PC-3 (cell line): ENCODE data around the gene FAAP100. TPM values are rescaled to one million over a fixed set of nuclear protein-coding genes. Genes with fewer than 3 reads are reported as not detected.
A peak's percentile ranks its signal among the peaks of the same experiment; 100 is the strongest.

Experiments
- ATAC-seq: fragments of 200-7000 bp; cut with Tn5 transposase; 2 replicates; pipeline ENCODE4 v1.9.1; 2020; ENCODE audit warnings: mild to moderate bottlenecking, moderate library complexity
- BruUV-seq: library from RNA; stranded (reverse); fragments of 400-500 nt; replicated peaks from 2 replicates; lab custom pipeline; 2021; lab: Mats Ljungman, UMichigan
- CTCF ChIA-PET: fragments of 300-600 bp; sonication (Branson Sonifier 250); formaldehyde crosslinking; loops from one replicate; lab custom pipeline; 2022; ENCODE audit warnings: antibody characterized with exemption; lab: Charles Lee
- POLR2A ChIA-PET: fragments of 300-600 bp; sonication (Branson Sonifier 250); formaldehyde crosslinking; loops from one replicate; lab custom pipeline; 2022; ENCODE audit warnings: antibody characterized with exemption; ENCODE audit not compliant: unreplicated experiment; lab: Charles Lee
- DNase-seq: peaks from one replicate; pipeline ENCODE4 v3.0.0-alpha.2; 2015
- H2AFZ ChIP-seq: fragments of 300-600 bp; sonication (generic); 2 replicates; pipeline ENCODE4 v1.6.0; 2016; ENCODE audit warnings: antibody characterized with exemption, low read length
- H3F3A ChIP-seq: fragments of 300-600 bp; sonication (generic); one replicate; pipeline ENCODE4 v1.6.0; 2017; ENCODE audit warnings: antibody characterized with exemption, low read length, control low read depth, mild to moderate bottlenecking; ENCODE audit not compliant: unreplicated experiment
- H3K27ac ChIP-seq: fragments of 300-600 bp; sonication (generic); 2 replicates; pipeline ENCODE4 v1.5.1; 2016; ENCODE audit warnings: mild to moderate bottlenecking, low read length
- H3K27me3 ChIP-seq: fragments of 300-600 bp; sonication (generic); 2 replicates; pipeline ENCODE4 v1.6.1; 2016; ENCODE audit warnings: low read length, mixed read lengths
- H3K36me3 ChIP-seq: fragments of 300-600 bp; sonication (generic); 2 replicates; pipeline ENCODE4 v1.6.1; 2016; ENCODE audit warnings: low read depth, mixed run types, low read length, mixed read lengths
- H3K4me1 ChIP-seq: fragments of 300-600 bp; sonication (generic); 2 replicates; pipeline ENCODE4 v1.5.1; 2016; ENCODE audit warnings: low read length; ENCODE audit not compliant: insufficient read depth
- H3K4me2 ChIP-seq: fragments of 300-600 bp; sonication (generic); 2 replicates; pipeline ENCODE4 v1.6.0; 2016; ENCODE audit warnings: low read length
- H3K4me3 ChIP-seq: fragments of 300-600 bp; sonication (generic); 2 replicates; pipeline ENCODE4 v1.5.1; 2016; ENCODE audit warnings: mild to moderate bottlenecking, low read length, mixed read lengths
- H3K79me2 ChIP-seq: fragments of 300-600 bp; sonication (generic); 2 replicates; pipeline ENCODE4 v1.6.1; 2017; ENCODE audit warnings: low read length, mixed read lengths
- H3K9ac ChIP-seq: fragments of 300-600 bp; sonication (generic); 2 replicates; pipeline ENCODE4 v1.6.0; 2016; ENCODE audit warnings: mild to moderate bottlenecking, low read length
- H3K9me2 ChIP-seq: fragments of 300-600 bp; sonication (generic); replicated peaks from 2 replicates; pipeline ENCODE4 v1.6.1; 2016; ENCODE audit warnings: mixed run types, low read length, mixed read lengths
- H3K9me3 ChIP-seq: fragments of 300-600 bp; sonication (generic); 2 replicates; pipeline ENCODE4 v1.6.1; 2016; ENCODE audit warnings: low read length, mixed read lengths
- H4K20me1 ChIP-seq: fragments of 300-600 bp; sonication (generic); 2 replicates; pipeline ENCODE4 v1.6.1; 2016; ENCODE audit warnings: low read length, mixed read lengths
- EZH2 ChIP-seq: fragments of 300-600 bp; sonication (generic); IDR thresholded peaks from one replicate; pipeline ENCODE4 v1.6.1; 2017; ENCODE audit warnings: antibody characterized with exemption, mild to moderate bottlenecking, low read length; ENCODE audit not compliant: unreplicated experiment
- EZH2phosphoT487 ChIP-seq: fragments of 300-600 bp; sonication (generic); IDR thresholded peaks from 2 replicates; pipeline ENCODE4 v1.6.1; 2018; ENCODE audit warnings: mild to moderate bottlenecking, antibody characterized with exemption, low read length, borderline replicate concordance
- intact Hi-C: fragments of 100-400 bp; cut with micrococcal nuclease; formaldehyde crosslinking; loops from 2 replicates; pipeline ENCODE4 v1.9.0; 2023
- total RNA-seq: library from RNA; depleted of rRNA; stranded (reverse); fragments of >200 nt; gene quantifications from 2 replicates; pipeline ENCODE4 v1.2.3, GENCODE V29; 2014
- TF ChIP-seq, protein P1 (sequence below): fragments of 300-600 bp; sonication (generic); conservative IDR thresholded peaks from 2 replicates; pipeline ENCODE4 v1.5.1; 2017; ENCODE audit warnings: antibody characterized with exemption, low read depth, mild to moderate bottlenecking, low read length

The FAAP100 gene
- total RNA-seq, 1 experiment from 2014 or later = 23.3 TPM

DNA sequence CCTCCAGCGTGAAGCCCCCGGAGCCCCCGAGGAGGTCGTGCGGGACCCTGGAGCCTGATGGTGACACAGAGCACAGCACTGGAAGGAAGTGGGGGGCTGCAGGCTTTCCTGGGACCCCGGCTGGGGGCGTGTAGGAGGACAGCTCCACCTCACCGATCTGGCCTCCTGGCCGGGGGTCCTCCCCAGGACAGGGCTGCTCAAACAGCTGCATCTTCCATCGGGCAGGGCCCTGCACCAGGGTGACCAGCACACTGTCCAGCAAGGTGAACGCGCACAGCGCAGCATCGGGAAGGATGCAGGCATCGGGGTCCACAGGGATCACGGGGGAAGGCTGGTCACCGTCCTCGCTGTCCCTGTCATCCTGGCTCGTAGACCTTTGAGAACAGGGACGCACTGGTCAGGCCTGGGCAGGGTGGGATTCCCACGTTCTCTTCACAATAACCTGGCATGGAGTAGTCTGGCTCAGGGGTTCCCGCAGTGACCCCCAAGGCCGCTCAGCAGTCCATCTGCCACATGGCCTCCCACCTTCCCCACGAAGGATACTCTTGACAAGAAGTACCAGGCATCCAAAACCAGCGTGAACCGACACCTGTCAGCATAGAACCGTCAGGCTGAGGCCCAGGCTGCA, 1.2 kb downstream of the FAAP100 start:
- H3K36me3 ChIP-seq = no peaks in the 10 kb centered on the region; the same call in 1 of the 2 replicates
- H2AFZ ChIP-seq = no peak overlapping the region
- H3K9me3 ChIP-seq = no peaks in the 10 kb centered on the region
- ATAC-seq = no peak
- no peaks in the 10 kb centered on the region for H3K27me3 ChIP-seq
- peaks cover 31% of the 10 kb centered on the region for H3K79me2 ChIP-seq
- TF ChIP-seq, protein P1, sequence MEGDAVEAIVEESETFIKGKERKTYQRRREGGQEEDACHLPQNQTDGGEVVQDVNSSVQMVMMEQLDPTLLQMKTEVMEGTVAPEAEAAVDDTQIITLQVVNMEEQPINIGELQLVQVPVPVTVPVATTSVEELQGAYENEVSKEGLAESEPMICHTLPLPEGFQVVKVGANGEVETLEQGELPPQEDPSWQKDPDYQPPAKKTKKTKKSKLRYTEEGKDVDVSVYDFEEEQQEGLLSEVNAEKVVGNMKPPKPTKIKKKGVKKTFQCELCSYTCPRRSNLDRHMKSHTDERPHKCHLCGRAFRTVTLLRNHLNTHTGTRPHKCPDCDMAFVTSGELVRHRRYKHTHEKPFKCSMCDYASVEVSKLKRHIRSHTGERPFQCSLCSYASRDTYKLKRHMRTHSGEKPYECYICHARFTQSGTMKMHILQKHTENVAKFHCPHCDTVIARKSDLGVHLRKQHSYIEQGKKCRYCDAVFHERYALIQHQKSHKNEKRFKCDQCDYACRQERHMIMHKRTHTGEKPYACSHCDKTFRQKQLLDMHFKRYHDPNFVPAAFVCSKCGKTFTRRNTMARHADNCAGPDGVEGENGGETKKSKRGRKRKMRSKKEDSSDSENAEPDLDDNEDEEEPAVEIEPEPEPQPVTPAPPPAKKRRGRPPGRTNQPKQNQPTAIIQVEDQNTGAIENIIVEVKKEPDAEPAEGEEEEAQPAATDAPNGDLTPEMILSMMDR = no peak
- peaks cover 20% of the 10 kb centered on the region for H3K4me1 ChIP-seq
- H3K9ac ChIP-seq = peak overlapping the region; percentile 83; the same call in 1 of the 2 replicates
- CTCF ChIA-PET = interaction anchor here (0.5 kb wide), 1 partner anchor 33 kb away, joined by 3 read pairs; no protein-coding TSS in a partner anchor
- no peak for DNase-seq
- no peaks in the 10 kb centered on the region for H4K20me1 ChIP-seq
- H3K27ac ChIP-seq = no peak overlapping the region
- peak overlapping the region; percentile 77 for H3K4me3 ChIP-seq
- POLR2A ChIA-PET = interaction anchor here (0.6 to 1.0 kb wide), 3 partner anchors 36 to 1713 kb away, joined by 3 to 28 read pairs (median 4); no protein-coding TSS in a partner anchor
- intact Hi-C loops = no loop called here
- BruUV-seq = TSS peak; percentile 11
- peak overlapping the region; percentile 93 for H3K4me2 ChIP-seq
- H3F3A ChIP-seq = no peaks in the 10 kb centered on the region
- no peaks in the 10 kb centered on the region for H3K9me2 ChIP-seq

GRCh38 chr17:81550285-81550684, 1.9 kb downstream of the FAAP100 start:
- H4K20me1 ChIP-seq = no peaks in the 10 kb centered on the region
- BruUV-seq = no TSS peak

GRCh38 chr17:81549826-81550225, 2.3 kb downstream of the FAAP100 start:
- no peak overlapping the region for H3K27ac ChIP-seq
- no peaks in the 10 kb centered on the region for H3K9me3 ChIP-seq
- TF ChIP-seq, protein P1 = no peak
- TF ChIP-seq EZH2 (no peak), EZH2phosphoT487 (no peak)
- H3K79me2 ChIP-seq = peaks cover 31% of the 10 kb centered on the region
- H2AFZ ChIP-seq = no peak overlapping the region
- H3K4me3 ChIP-seq = no peak overlapping the region
- CTCF ChIA-PET = no interaction called here
- peaks cover 18% of the 10 kb centered on the region for H3K4me1 ChIP-seq
- no peak overlapping the region for H3K9ac ChIP-seq
- DNase-seq (no peak), ATAC-seq (no peak)
- no peaks in the 10 kb centered on the region for H3K9me2 ChIP-seq
- no peak overlapping the region for H3K4me2 ChIP-seq
- H4K20me1 ChIP-seq = no peaks in the 10 kb centered on the region
- intact Hi-C loops = no loop called here
- POLR2A ChIA-PET = no interaction called here
- H3F3A ChIP-seq = no peaks in the 10 kb centered on the region
- H3K36me3 ChIP-seq = no peaks in the 10 kb centered on the region; the same call in 1 of the 2 replicates
- H3K27me3 ChIP-seq = no peaks in the 10 kb centered on the region
- no TSS peak for BruUV-seq

More at GRCh38 chr17:81550285-81550684, 1.9 kb downstream of the FAAP100 start:
- Histone ChIP-seq H3K4me3 (no peak overlapping the region), H3K27me3 (no peaks in the 10 kb centered on the region), H3F3A (no peaks in the 10 kb centered on the region), H3K79me2 (peaks cover 31% of the 10 kb centered on the region), H3K4me1 (peaks cover 18% of the 10 kb centered on the region), H3K9me3 (no peaks in the 10 kb centered on the region), H2AFZ (no peak overlapping the region), H3K9ac (no peak overlapping the region), H3K36me3 (no peaks in the 10 kb centered on the region; the same call in 1 of the 2 replicates), H3K27ac (no peak overlapping the region), H3K4me2 (no peak overlapping the region), H3K9me2 (no peaks in the 10 kb centered on the region)
- ChIA-PET POLR2A (no interaction called here), CTCF (no interaction called here)
- DNase-seq = no peak
- TF ChIP-seq, protein P1 = no peak
- intact Hi-C loops = no loop called here
- ATAC-seq = no peak
